HG02798 (cell line): ENCODE results near the gene STK24.
A peak's percentile ranks its signal among the peaks of the same experiment; 100 is the strongest.
"Not testable (repeated sequence)": the region's sequence is repeated elsewhere in the genome, so short reads cannot be mapped to it uniquely, and the experiment has no call there.

Experiments used
- ATAC-seq: cut with Tn5 transposase; IDR thresholded peaks from one replicate; pipeline ENCODE4 v1.9.1; 2021; ENCODE audit warnings: mild to moderate bottlenecking; ENCODE audit not compliant: unreplicated experiment, poor library complexity

STK24 gene

DNA sequence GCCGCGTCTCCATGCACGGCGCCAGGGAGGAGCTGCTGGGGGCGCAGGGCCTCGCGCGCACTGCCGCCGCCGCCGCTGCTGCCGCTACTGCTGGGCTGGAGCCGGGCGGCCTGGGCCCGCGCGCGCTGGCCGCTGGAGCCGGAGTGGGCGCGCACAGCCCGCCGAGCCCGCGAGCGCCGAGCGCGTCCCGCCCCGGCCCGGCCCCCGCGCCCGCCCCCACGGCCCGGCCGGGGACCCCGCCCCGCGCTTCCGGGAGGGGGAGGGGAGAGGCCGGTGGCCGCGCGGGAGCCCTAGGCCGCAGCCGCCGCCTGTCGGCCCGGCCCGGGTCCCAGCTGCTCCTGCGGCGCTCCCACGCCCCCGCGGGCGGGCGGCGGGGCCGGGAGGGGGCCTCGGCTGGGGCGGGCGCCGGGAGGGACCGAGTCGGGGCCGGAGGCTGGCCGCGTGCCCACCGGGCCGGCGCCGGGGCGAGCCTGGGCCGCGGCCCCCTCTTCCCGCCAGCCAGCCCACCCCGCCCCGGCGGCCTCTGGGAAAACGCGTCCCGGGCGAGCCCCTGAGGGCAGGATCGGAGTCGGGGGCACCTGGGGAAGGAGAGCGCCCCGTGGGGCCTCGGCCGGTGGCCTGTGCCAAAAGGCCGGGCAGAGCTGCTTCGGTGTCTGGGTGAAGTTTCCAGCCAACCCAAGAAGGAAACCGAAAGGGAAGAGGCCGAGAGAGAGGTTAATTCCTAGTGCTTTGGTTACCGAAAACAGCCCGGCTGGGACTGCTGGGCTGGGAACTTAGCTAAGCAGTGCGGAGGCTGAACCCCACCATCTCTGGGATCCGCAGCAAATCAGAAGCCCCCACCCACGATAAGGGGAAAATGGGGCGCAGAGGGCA lies at the start of gene STK24:
TSS of gene STK24 (minus strand) at position 145 of the 873 bp plus-strand sequence. CDS start 321 bp downstream, outside the sequence.
- ATAC-seq = peak; percentile 76

- ATAC-seq = no peak
Observed at GRCh38 chr13:98626298-98626935, 49.5 kb upstream of the STK24 start.

DNA sequence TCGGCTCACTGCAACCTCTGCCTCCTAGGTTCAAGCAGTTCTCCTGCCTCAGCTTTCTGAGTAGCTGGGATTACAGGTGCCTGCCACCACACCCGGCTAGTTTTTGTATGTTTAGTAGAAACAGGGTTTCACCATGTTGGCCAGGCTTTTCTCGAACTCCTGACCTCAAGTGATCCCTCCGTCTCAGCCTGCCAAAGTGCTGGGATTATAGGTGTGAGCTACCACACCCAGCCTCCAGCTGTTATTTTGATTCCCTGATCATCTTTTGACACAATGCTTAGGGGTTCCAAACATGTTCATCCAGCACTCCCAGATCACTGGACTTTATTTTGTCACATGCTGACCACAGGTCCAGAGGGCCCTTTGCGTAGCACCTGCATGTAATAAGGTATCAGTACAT lies 47.7 kb upstream of the STK24 start:
- ATAC-seq = not testable (repeated sequence)

DNA sequence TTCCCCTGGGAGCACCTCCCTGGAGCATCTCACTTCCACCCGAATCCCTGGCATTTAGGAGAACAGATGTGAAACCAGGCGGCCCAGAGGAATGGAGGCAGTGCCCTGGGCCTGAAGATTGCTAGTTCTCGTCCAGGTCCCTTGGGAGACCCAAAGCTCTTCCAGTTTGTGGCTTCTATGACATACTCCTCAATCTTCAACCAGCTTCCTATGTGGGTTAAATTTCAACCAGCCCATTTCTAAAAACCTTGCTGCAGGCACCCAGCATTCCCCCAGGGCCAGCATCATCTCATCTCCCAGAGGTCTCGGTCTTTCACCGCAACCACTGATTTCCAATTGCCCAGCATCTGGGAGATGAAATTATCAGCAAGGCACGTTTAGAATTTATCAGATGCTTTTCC lies 46.0 kb upstream of the STK24 start:
- ATAC-seq = no peak

DNA sequence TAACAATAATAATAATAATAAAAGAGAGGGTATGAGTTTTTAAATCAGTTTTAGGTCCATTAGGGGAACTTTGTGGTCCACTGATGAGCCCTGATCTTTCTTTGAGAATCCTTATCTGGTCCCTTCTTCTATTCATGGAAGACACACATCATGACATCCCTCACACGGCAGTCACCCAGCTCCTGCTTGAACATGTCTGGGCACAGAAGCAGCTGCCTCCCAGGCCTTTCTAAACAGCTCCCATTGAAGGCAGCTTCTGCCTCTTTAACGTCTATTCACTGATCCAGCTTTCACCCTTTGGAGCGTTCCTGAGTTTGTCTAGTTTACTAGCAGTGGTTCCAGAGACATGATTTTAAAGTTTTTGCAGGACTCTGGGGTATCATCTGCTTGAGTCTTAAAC lies 42.6 kb upstream of the STK24 start:
- ATAC-seq = no peak

- ATAC-seq = not testable (repeated sequence)
Observed at GRCh38 chr13:98615595-98615994, 38.7 kb upstream of the STK24 start.

- ATAC-seq = no peak
Observed at GRCh38 chr13:98613591-98613990, 36.7 kb upstream of the STK24 start.

GRCh38 chr13:98609756-98610155 lies 32.8 kb upstream of the STK24 start:
- no peak for ATAC-seq

- no peak for ATAC-seq
Observed at GRCh38 chr13:98606296-98606695, 29.4 kb upstream of the STK24 start.

DNA sequence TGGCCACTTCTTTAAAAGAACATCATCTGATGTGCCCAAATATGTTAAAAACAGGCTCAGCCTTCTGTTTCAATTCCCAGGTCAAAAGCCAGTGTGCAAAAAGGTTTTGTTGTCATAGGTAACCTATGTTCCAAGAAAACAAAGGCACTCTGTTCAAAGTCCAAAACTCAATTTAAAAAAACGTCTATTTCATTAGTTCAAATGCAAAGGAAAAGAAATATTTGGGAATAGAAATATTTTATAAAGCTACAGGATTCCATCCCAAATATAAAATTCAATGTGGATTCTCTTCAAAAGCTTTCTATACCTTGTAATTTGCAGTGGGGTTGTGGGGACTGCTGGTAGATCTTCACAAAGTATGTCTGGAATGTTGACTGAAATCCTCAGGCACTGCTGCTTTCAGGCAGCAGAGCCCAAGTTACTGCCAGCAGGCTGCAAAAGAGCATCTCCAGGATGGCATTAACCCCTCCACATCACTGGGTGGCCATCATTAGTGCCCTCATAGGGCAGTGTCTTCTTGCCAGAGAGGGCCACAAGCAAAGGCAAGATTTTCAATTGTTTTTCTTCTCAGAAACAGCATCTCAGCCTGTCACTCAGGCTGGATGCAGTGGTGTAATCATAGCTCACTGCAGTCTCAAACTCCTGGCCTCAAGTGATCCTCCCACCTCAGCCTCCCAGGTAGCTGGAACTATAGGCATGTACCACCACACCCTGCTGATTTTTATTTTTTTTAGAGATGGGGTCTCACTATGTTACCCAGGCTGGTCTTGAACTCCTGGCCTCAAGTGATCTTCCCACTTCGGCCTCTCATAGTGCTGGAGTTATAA lies 22.8 kb upstream of the STK24 start:
- no peak for ATAC-seq

GRCh38 chr13:98598043-98598442 lies 21.1 kb upstream of the STK24 start:
- no peak for ATAC-seq

DNA sequence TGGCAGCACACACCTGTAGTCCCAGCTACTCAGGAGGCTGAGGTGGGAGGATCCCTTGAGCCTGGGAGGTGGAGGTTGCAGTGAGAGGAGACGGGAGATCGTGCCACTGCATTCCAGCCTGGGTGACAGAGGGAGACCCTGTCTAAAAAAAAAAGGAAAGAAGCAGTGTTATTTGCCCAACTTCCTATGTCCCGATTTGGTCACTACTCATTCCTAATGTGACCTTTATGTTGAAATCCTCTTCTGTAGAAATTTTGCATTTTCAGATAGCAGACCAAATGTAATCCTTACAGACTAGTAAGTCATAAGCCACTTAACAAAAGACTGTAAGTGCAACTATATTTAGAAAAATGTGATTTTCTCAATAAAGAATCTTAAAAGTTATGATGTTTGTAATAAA lies 18.2 kb upstream of the STK24 start:
- no peak for ATAC-seq

- ATAC-seq = no peak
Observed at GRCh38 chr13:98592362-98592732, 15.4 kb upstream of the STK24 start.

GRCh38 chr13:98591721-98592361 lies 14.9 kb upstream of the STK24 start:
- no peak for ATAC-seq

DNA sequence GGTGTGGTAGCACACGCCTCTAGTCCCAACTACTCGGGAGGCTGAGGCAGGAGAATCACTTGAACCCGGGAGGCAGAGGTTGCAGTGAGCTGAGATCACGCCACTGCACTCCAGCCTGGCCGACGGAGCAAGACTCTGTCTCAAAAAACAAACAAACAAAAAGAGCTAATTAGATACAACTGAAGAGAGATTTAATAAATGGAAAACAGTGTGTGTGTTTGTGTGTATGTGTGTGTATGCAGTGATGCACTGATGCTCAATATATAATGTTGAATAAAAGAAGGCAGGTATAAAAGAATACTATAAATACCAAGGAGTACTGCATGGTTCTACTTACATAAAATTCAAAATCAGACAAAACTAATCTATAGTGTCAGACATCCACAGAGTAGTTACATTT lies 13.6 kb upstream of the STK24 start:
- not testable (repeated sequence) for ATAC-seq

DNA sequence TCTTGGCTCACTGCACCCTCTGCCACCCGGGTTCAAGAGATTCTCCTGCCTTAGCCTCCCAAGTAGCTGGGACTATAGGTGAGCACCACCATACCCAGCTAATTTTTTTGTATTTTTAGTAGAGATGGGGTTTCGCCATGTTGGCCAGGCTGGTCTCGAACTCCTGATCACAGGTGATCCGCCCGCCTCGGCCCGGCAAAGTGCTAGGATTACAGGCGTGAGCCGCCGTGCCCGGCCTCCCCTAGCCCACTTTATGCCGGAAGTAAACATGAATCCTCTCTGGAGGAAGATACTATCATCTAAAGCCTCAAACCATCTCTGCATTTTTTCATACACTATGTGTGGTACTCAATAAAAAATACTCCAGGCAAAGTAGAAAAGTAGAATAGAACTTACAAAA lies 12.6 kb upstream of the STK24 start:
- not testable (repeated sequence) for ATAC-seq

DNA sequence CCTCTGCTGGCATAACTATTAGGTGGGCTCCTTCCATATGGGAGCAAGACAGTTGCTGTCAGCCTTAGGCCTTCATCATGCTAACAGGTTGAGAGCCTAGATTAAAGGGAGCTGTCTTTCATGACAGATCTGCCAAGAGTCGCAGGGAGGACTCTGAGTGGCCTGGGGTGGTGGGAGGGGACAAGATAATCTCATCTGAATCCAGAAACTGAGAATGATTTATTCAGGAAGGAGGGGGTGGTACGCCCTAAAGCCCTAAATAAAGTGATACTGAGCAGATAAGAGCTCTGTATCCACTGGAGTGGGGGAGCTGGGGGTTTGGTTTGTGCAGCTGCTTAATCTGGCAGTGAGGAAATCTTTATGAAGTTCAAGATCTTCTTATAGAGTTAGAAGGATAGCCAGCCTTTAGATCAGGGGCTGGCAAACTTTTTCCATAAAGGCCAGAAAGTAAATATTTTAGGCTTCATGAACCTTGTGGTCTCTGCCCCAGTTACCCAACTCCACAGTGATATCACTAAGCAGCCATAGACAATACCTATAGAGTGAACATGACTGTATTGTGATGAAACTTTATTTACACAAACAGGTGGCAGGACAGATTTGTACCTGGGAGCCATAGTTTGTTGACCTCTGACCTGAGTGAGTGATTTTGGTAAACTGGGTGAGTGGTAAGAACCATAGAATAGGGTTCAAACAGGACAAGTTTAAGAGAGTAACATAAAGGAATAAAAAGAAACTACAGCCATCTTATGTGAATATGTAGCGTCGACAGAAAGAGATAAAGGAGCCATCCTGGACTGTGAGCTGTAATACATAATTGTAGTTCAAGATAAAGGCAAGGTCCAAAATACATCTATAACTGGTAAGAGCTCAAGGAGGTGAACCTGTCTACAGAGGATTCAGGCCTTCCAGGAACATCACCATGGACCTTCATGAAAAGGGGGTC lies 9.8 kb upstream of the STK24 start:
- no peak for ATAC-seq

DNA sequence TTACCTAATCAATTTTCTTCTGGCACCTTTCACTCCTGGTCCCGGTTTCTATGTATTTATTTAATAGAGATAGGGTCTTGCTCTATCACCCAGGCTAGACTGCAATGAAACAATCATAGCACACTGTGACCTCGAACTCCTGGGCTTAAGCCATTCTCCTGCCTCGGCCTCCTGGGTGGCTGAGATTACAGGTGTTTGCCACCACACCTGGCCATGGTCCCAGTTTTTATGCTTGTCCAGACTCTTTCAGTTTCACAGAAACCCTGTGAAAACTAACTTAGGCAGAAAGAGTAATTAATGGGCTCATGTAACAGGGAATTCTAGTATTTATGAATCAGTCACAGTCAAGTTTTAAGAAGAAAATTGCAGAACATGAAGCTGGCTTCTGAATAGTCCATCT lies 9.0 kb upstream of the STK24 start:
- ATAC-seq = no peak

GRCh38 chr13:98585398-98585754 lies 8.5 kb upstream of the STK24 start:
- ATAC-seq = no peak
